Measurements from ENCODE around the gene COA1.

- no peak for TF ChIP-seq POLR2AphosphoS5 (IDR thresholded peaks at IDR 0.05)
- no peak for TF ChIP-seq POLR2A (IDR thresholded peaks at IDR 0.05)
These were observed 24.5 kb upstream of the COA1 start for GRCh38 chr7:43753843-43754242.

Data from prostate gland (tissue), 1 donor.